Fibroblast of lung (primary cell): Measurements from ENCODE around the gene TWNK. TPM values are rescaled to one million over a fixed set of nuclear protein-coding genes. Genes with fewer than 3 reads are reported as not detected.

ENCODE experiments used
- DNase-seq, 2 donors: peaks; one replicate each; pipeline versions ENCODE4 v3.0.0 to v3.0.0-alpha.2; 2010; ENCODE audit warnings: low read depth in 2 of 2
- H2AFZ ChIP-seq: 2 replicates; pipeline ENCODE4 v1.5.1; 2012; ENCODE audit warnings: low read length, control low read depth, inconsistent platforms
- H3K27ac ChIP-seq: 2 replicates; pipeline ENCODE4 v1.5.1; 2011; ENCODE audit warnings: low read length, control low read depth; ENCODE audit not compliant: insufficient read depth
- H3K27me3 ChIP-seq: 2 replicates; pipeline ENCODE4 v1.5.1; 2011; ENCODE audit warnings: mild to moderate bottlenecking, low read length; ENCODE audit not compliant: control insufficient read depth, insufficient read depth
- H3K36me3 ChIP-seq: 2 replicates; pipeline ENCODE4 v1.5.1; 2011; ENCODE audit warnings: low read length; ENCODE audit not compliant: control insufficient read depth, insufficient read depth
- H3K4me1 ChIP-seq: 2 replicates; pipeline ENCODE4 v1.5.1; 2011; ENCODE audit warnings: low read length; ENCODE audit not compliant: control insufficient read depth, insufficient read depth; ENCODE audit errors: extremely low read depth
- H3K4me2 ChIP-seq: 2 replicates; pipeline ENCODE4 v1.5.1; 2011; ENCODE audit warnings: low read length, control low read depth; ENCODE audit not compliant: insufficient read depth; ENCODE audit errors: extremely low read depth
- H3K4me3 ChIP-seq, 4 experiments: fragments of 200-600 bp in 1 of 4; sonication (generic) in 1 of 4; replicated peaks in 1 of 4; 2 replicates each; pipeline ENCODE4 v1.5.1; 2011 to 2016; ENCODE audit warnings: low read length in 4 of 4, low read depth in 3 of 4, mild to moderate bottlenecking in 3 of 4, control low read depth in 2 of 4, inconsistent platforms in 1 of 4, mixed read lengths in 1 of 4; ENCODE audit not compliant: insufficient read depth in 1 of 4; ENCODE audit errors: control extremely low read depth in 1 of 4
- H3K79me2 ChIP-seq: 2 replicates; pipeline ENCODE4 v1.5.1; 2012; ENCODE audit warnings: mild to moderate bottlenecking, low read length, inconsistent platforms; ENCODE audit not compliant: control insufficient read depth, insufficient read depth
- H3K9ac ChIP-seq: 2 replicates; pipeline ENCODE4 v1.5.1; 2011; ENCODE audit warnings: mild to moderate bottlenecking, low read length, control low read depth; ENCODE audit not compliant: insufficient read depth
- H3K9me3 ChIP-seq: 2 replicates; pipeline ENCODE4 v1.5.1; 2012; ENCODE audit warnings: low read depth, low read length; ENCODE audit not compliant: control insufficient read depth, insufficient read depth
- H4K20me1 ChIP-seq: 2 replicates; pipeline ENCODE4 v1.5.1; 2011; ENCODE audit warnings: low read length; ENCODE audit not compliant: control insufficient read depth, insufficient read depth; ENCODE audit errors: extremely low read depth
- EZH2 ChIP-seq: IDR thresholded peaks from 2 replicates; pipeline ENCODE4 v1.5.1; 2012; ENCODE audit warnings: low read length, control low read depth, mild to moderate bottlenecking; ENCODE audit errors: missing control alignments
- polyA plus RNA-seq, 2 donors: library from polyadenylated mRNA; depleted of rRNA in 1 of 2; stranded (reverse) in 1 of 2; unstranded in 1 of 2; fragments of >200 nt; gene quantifications; 2 replicates each; pipeline ENCODE4 v1.2.1, GENCODE V29; 2011 to 2012; ENCODE audit warnings: missing spikeins in 1 of 2
- total RNA-seq: library from RNA; depleted of rRNA; stranded (reverse); fragments of >200 nt; gene quantifications from 2 replicates; pipeline ENCODE4 v1.2.1, GENCODE V29; 2014
- TF ChIP-seq, protein P1 (sequence below), 2 donors: IDR thresholded peaks in 1 of 2; conservative IDR thresholded peaks in 1 of 2; 1 replicate in 1 of 2; 2 replicates in 1 of 2; pipeline ENCODE4 v1.5.1; 2011 to 2012; ENCODE audit warnings: low read length in 2 of 2, control low read depth in 1 of 2, inconsistent platforms in 1 of 2, low read depth in 1 of 2, mild to moderate bottlenecking in 1 of 2

The TWNK gene
- total and polyA plus RNA-seq, 2 donors (not counting 1 experiment from before 2014, with no cell fraction given): 3.8 to 6.1 TPM

DNA sequence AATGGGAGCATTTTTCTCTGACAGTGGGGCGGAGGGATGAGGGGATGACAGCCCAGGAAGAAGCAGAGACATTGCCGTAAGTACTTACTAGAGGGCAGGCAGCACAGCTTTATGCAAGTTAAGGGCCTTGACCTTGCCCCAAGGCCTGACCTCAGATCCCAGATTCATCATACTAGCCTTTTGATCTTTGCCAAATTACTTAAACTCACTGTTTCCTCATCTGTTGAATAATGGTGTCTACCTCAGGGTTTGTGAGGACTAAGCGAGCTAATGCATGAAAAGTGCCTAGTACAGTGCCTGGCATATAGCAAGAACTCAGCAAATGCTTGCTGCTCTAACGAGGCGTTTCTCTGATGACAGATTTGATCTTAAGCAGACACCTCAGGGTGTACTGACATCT lies 21.5 kb upstream of the TWNK start:
- Histone ChIP-seq H3K4me1 (peaks cover 3% of the 10 kb centered on the region), H3K79me2 (no peaks in the 10 kb centered on the region), H3K4me3 (no peak overlapping the region), H2AFZ (no peak overlapping the region), H3K9ac (no peak overlapping the region), H3K27me3 (no peaks in the 10 kb centered on the region), H4K20me1 (no peaks in the 10 kb centered on the region), H3K36me3 (peaks cover 2% of the 10 kb centered on the region), H3K27ac (no peak overlapping the region), H3K9me3 (no peaks in the 10 kb centered on the region), H3K4me2 (no peak overlapping the region)
- no peak for DNase-seq
- TF ChIP-seq, protein P1, sequence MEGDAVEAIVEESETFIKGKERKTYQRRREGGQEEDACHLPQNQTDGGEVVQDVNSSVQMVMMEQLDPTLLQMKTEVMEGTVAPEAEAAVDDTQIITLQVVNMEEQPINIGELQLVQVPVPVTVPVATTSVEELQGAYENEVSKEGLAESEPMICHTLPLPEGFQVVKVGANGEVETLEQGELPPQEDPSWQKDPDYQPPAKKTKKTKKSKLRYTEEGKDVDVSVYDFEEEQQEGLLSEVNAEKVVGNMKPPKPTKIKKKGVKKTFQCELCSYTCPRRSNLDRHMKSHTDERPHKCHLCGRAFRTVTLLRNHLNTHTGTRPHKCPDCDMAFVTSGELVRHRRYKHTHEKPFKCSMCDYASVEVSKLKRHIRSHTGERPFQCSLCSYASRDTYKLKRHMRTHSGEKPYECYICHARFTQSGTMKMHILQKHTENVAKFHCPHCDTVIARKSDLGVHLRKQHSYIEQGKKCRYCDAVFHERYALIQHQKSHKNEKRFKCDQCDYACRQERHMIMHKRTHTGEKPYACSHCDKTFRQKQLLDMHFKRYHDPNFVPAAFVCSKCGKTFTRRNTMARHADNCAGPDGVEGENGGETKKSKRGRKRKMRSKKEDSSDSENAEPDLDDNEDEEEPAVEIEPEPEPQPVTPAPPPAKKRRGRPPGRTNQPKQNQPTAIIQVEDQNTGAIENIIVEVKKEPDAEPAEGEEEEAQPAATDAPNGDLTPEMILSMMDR (conservative IDR thresholded peaks at IDR 0.05 in 1 of 2, IDR thresholded peaks at IDR 0.05 in 1 of 2; ENCODE audit: low read depth in 1 of 2, low read length in 2 of 2): no peak
- TF ChIP-seq EZH2: no peak

DNA sequence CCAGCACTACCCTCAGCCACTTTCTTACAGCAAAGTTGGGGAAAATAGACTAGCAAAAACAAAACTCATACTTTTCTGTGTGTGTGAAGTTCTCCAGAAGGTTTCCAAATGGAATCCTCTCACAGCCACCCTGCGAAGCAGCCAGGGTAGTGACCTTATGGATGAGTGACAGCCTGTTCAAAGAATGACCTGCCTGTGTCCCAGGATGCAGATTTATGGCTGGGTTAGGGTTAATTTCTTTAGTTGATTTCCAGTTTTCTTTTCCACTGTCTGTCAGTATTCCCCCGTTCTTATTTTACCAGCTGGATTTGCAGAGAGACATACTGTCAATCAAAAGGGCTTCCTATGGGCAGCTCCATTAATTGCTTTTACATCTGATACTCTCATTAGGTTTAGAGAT lies 20.5 kb upstream of the TWNK start:
- H3K4me3 ChIP-seq: no peak overlapping the region
- peaks cover 3% of the 10 kb centered on the region for H3K4me1 ChIP-seq
- H3K36me3 ChIP-seq: peaks cover 2% of the 10 kb centered on the region
- no peaks in the 10 kb centered on the region for H3K27me3 ChIP-seq
- no peak overlapping the region for H2AFZ ChIP-seq
- no peaks in the 10 kb centered on the region for H4K20me1 ChIP-seq
- no peak overlapping the region for H3K4me2 ChIP-seq
- H3K27ac ChIP-seq: no peak overlapping the region
- no peak for DNase-seq
- no peaks in the 10 kb centered on the region for H3K79me2 ChIP-seq
- no peak overlapping the region for H3K9ac ChIP-seq
- no peak for TF ChIP-seq EZH2
- TF ChIP-seq, protein P1 (conservative IDR thresholded peaks at IDR 0.05 in 1 of 2, IDR thresholded peaks at IDR 0.05 in 1 of 2; ENCODE audit: low read depth in 1 of 2, low read length in 2 of 2): no peak
- H3K9me3 ChIP-seq: no peaks in the 10 kb centered on the region

DNA sequence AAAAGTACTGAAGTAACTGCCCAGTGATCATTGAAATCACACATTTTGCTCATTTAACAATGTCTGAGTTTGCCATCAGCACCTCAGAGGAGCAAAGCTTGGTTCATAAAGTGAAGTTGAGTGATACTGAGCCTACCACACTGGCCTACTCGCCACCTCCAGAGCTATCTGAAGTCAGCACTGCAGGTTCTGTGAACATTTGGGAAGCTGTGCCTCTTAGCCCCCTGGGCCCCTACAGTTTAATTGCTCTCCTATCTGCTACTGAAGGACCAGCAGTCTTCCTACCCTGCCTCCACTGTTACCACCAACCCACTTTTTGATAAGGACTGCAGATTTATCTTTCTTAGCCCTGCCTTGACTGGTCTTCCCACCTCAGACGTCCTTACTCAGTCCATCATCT lies 20.0 kb upstream of the TWNK start:
- peaks cover 2% of the 10 kb centered on the region for H3K36me3 ChIP-seq
- H4K20me1 ChIP-seq: no peaks in the 10 kb centered on the region
- no peak overlapping the region for H3K27ac ChIP-seq
- no peaks in the 10 kb centered on the region for H3K9me3 ChIP-seq
- H3K9ac ChIP-seq: no peak overlapping the region
- no peak overlapping the region for H3K4me2 ChIP-seq
- no peak for DNase-seq
- H3K4me1 ChIP-seq: peaks cover 3% of the 10 kb centered on the region
- no peaks in the 10 kb centered on the region for H3K79me2 ChIP-seq
- H2AFZ ChIP-seq: no peak overlapping the region
- TF ChIP-seq, protein P1 (conservative IDR thresholded peaks at IDR 0.05 in 1 of 2, IDR thresholded peaks at IDR 0.05 in 1 of 2; ENCODE audit: low read depth in 1 of 2, low read length in 2 of 2): no peak
- TF ChIP-seq EZH2: no peak
- H3K4me3 ChIP-seq: no peak overlapping the region
- no peaks in the 10 kb centered on the region for H3K27me3 ChIP-seq
